ENCODE measurements around the gene PLEKHM3.

GRCh38 chr2:207950761-207951114, 74.6 kb downstream of the PLEKHM3 start:
- TF ChIP-seq CTCF (conservative IDR thresholded peaks at IDR 0.05; ENCODE audit: low read depth, low read length) (no peak), ELK1 (IDR thresholded peaks at IDR 0.05; ENCODE audit: borderline replicate concordance, low read depth, low read length) (no peak), POLR2A (IDR thresholded peaks at IDR 0.05; ENCODE audit: low read depth, low read length) (no peak), RAD21 (IDR thresholded peaks at IDR 0.05; ENCODE audit: low read length) (no peak)

Measured in IMR-90 (cell line).